HepG2 (cell line): Measurements from ENCODE around the gene ZNF367. TPM values are rescaled to one million over a fixed set of nuclear protein-coding genes. Genes with fewer than 3 reads are reported as not detected.

Experiments
- DMAP1 ChIP-seq: IDR thresholded peaks from 2 replicates; pipeline ENCODE4 v1.6.1; 2016
- HNRNPH1 ChIP-seq: fragments of 200-400 bp; formaldehyde crosslinking; optimal IDR thresholded peaks from 2 replicates; pipeline ENCODE3; 2017; ENCODE audit warnings: mild to moderate bottlenecking, low read depth, low read length
- PATZ1 ChIP-seq: sonication (generic); formaldehyde crosslinking; IDR thresholded peaks from 2 replicates; pipeline ENCODE4 v1.4.0; 2020; ENCODE audit warnings: missing genetic modification reagents
- THAP11 ChIP-seq: IDR thresholded peaks from 2 replicates; pipeline ENCODE4 v1.6.1; 2016; ENCODE audit warnings: missing biosample characterization, missing genetic modification reagents
- TSC22D2 ChIP-seq: sonication (generic); formaldehyde crosslinking; IDR thresholded peaks from 2 replicates; pipeline ENCODE4 v1.5.1; 2020; ENCODE audit warnings: missing genetic modification reagents, mild to moderate bottlenecking, borderline replicate concordance
- U2AF1 ChIP-seq: fragments of 200-400 bp; formaldehyde crosslinking; optimal IDR thresholded peaks from 2 replicates; pipeline ENCODE3; 2017; ENCODE audit warnings: mild to moderate bottlenecking, low read depth, low read length
- ZBTB40 ChIP-seq, 2 experiments: fragments of 450-650 bp in 1 of 2; sonication (generic) in 1 of 2; formaldehyde crosslinking in 1 of 2; IDR thresholded peaks; 2 replicates each; pipeline versions ENCODE4 v1.6.1 to v1.8.0; 2016 to 2022; ENCODE audit warnings: antibody characterized with exemption in 1 of 2, mild to moderate bottlenecking in 1 of 2, missing genetic modification reagents in 1 of 2
- ZNF224 ChIP-seq: sonication (generic); formaldehyde crosslinking; IDR thresholded peaks from 2 replicates; pipeline ENCODE4 v1.5.0; 2020; ENCODE audit warnings: mild to moderate bottlenecking, missing genetic modification reagents
- ZNF761 ChIP-seq: sonication (generic); formaldehyde crosslinking; conservative IDR thresholded peaks from 2 replicates; pipeline ENCODE4 v1.4.0; 2020; ENCODE audit warnings: mild to moderate bottlenecking, missing genetic modification reagents
- ZSCAN29 ChIP-seq: sonication (generic); formaldehyde crosslinking; conservative IDR thresholded peaks from 2 replicates; pipeline ENCODE4 v1.4.0; 2020; ENCODE audit warnings: mild to moderate bottlenecking, missing genetic modification reagents
- polyA plus RNA-seq, 8 experiments: library from polyadenylated mRNA; depleted of rRNA in 3 of 8; stranded (reverse) in 7 of 8; unstranded in 1 of 8; fragments of >200 nt; fragmentation: Illumina TruSeq in 4 of 8; extraction: Trizol in 4 of 8; gene quantifications; 2 replicates each; pipeline versions ENCODE4 v1.2.1 to v1.2.3, GENCODE V29; 2011 to 2016; ENCODE audit warnings: low read depth in 4 of 8, missing spikeins in 1 of 8, mixed read lengths in 1 of 8; ENCODE audit not compliant: insufficient read depth in 1 of 8
- total RNA-seq, 5 experiments: library from RNA; depleted of rRNA; stranded (reverse); fragments of >200 nt; fragmentation: Illumina TruSeq; extraction: Trizol; gene quantifications; 2 replicates each; pipeline ENCODE4 v1.2.3, GENCODE V29; 2016; ENCODE audit warnings: low read depth in 1 of 5
- TF ChIP-seq, protein P1 (sequence below): sonication (generic); formaldehyde crosslinking; IDR thresholded peaks from 2 replicates; pipeline ENCODE4 v1.5.1; 2020; ENCODE audit warnings: missing genetic modification reagents, mild to moderate bottlenecking, borderline replicate concordance
- TF ChIP-seq, protein P2 (sequence below): IDR thresholded peaks from 2 replicates; pipeline ENCODE4 v1.6.1; 2018; ENCODE audit warnings: missing genetic modification reagents
- TF ChIP-seq, protein P3 (sequence below): sonication (generic); formaldehyde crosslinking; IDR thresholded peaks from 2 replicates; pipeline ENCODE4 v1.4.0; 2020; ENCODE audit warnings: missing genetic modification reagents, borderline replicate concordance

Gene ZNF367
- total and polyA plus RNA-seq, 2 of the 13 experiments (the other 11 are each of a cell fraction or from before 2014, with no cell fraction given): 2.9 to 7.7 TPM

DNA sequence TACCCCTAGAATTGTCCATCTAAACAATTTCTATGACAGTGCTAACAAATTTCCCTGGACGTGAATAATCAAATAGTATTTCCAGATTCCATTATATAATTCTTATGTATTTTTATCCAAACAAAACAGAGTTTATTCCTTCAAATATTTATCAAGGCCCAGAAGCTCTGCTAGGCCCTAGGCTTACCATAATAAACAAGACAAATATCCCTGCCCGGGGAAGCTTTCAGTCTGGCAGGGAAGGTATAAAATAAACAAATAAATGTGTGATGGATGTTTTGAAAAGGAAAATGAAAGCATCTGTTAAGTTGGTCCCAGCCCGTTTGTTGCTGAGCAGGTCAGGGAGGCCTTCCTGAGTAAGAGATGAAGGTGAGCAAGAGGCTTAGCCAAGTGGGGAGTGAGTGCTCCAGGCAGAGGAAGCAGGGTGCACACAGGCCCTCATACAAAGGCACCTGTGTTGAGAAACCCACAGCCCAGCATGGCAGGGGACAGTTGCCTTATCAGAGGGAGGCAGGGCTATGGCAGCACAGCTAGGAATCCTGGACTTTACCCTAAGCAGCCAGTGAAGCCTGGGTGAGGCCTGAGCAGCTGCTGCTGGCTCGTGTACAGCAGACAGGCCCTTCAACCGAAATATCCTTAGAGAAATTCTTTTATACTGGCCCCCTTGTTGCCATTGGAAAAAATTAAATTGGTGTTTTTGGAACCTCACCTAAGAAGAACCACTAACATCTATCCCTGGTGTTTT is 27.0 kb downstream of the ZNF367 start (continued):
- no peak; the same call in 1 of the 2 replicates for TF ChIP-seq ZNF761 (CRISPR knock-in tag)
- TF ChIP-seq HNRNPH1: no peak
- TF ChIP-seq, protein P1, sequence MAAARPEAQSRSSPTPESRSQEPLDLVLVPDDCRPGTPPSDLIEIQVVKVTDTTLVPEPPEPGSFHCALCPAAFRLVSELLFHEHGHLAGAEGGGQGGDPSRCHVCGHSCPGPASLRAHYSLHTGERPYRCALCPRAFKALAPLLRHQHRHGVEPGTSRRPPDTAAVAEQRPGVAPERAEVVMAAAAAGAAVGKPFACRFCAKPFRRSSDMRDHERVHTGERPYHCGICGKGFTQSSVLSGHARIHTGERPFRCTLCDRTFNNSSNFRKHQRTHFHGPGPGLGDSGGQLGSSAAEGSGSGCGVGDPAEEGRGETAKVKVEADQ (CRISPR knock-in tag): peak; percentile 84; the same call in 1 of the 2 replicates
- TF ChIP-seq, protein P2, sequence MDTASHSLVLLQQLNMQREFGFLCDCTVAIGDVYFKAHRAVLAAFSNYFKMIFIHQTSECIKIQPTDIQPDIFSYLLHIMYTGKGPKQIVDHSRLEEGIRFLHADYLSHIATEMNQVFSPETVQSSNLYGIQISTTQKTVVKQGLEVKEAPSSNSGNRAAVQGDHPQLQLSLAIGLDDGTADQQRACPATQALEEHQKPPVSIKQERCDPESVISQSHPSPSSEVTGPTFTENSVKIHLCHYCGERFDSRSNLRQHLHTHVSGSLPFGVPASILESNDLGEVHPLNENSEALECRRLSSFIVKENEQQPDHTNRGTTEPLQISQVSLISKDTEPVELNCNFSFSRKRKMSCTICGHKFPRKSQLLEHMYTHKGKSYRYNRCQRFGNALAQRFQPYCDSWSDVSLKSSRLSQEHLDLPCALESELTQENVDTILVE (CRISPR knock-in tag): peak; percentile 50; the same call in 1 of the 2 replicates
- no peak for TF ChIP-seq ZNF224
- 0 out of 2 replicates have a peak, but pooled peaks have one; percentile 26 for TF ChIP-seq ZSCAN29 (CRISPR knock-in tag)
- TF ChIP-seq U2AF1: no peak
- TF ChIP-seq, protein P3, sequence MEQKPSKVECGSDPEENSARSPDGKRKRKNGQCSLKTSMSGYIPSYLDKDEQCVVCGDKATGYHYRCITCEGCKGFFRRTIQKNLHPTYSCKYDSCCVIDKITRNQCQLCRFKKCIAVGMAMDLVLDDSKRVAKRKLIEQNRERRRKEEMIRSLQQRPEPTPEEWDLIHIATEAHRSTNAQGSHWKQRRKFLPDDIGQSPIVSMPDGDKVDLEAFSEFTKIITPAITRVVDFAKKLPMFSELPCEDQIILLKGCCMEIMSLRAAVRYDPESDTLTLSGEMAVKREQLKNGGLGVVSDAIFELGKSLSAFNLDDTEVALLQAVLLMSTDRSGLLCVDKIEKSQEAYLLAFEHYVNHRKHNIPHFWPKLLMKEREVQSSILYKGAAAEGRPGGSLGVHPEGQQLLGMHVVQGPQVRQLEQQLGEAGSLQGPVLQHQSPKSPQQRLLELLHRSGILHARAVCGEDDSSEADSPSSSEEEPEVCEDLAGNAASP (CRISPR knock-in tag): no peak; the same call in 1 of the 2 replicates
- TF ChIP-seq DMAP1 (CRISPR knock-in tag): peak; percentile 90
- peak; percentile 79 for TF ChIP-seq PATZ1 (CRISPR knock-in tag)
- peak; percentile 86 for TF ChIP-seq THAP11 (CRISPR knock-in tag)
- TF ChIP-seq TSC22D2 (CRISPR knock-in tag): no peak
- TF ChIP-seq ZBTB40 (IDR thresholded peaks at IDR 0.05): no peak
- TF ChIP-seq ZBTB40 (CRISPR knock-in tag; IDR thresholded peaks at IDR 0.05): peak; percentile 60; the same call in 1 of the 2 replicates
